Measurements from ENCODE around the gene USP13. TPM values are rescaled to one million over a fixed set of nuclear protein-coding genes. Genes with fewer than 3 reads are reported as not detected.

USP13 gene
- total RNA-seq, 4 donors from 2014 or later: 9.6 to 37.5 (median 17.2) TPM

- DNase-seq (ENCODE audit: low spot score) (no peak), ATAC-seq (ENCODE audit: low FRiP score) (no peak)
- TF ChIP-seq CTCF (IDR thresholded peaks at IDR 0.05): no peak
Observed at GRCh38 chr3:179765396-179765795, 112.6 kb downstream of the USP13 start.

GRCh38 chr3:179766416-179767133 is 113.7 kb downstream of the USP13 start:
- DNase-seq (ENCODE audit: low spot score): no peak
- no peak for TF ChIP-seq CTCF (IDR thresholded peaks at IDR 0.05)
- ATAC-seq (ENCODE audit: low FRiP score): no peak

GRCh38 chr3:179768080-179768479 is 115.2 kb downstream of the USP13 start:
- ATAC-seq (ENCODE audit: low FRiP score) (no peak), DNase-seq (ENCODE audit: low spot score) (no peak)
- no peak for TF ChIP-seq CTCF (IDR thresholded peaks at IDR 0.05)

GRCh38 chr3:179769411-179770247 is 116.8 kb downstream of the USP13 start:
- ATAC-seq (ENCODE audit: low FRiP score) (no peak), DNase-seq (ENCODE audit: low spot score) (no peak)

GRCh38 chr3:179771797-179772196 is 119.0 kb downstream of the USP13 start:
- no peak for TF ChIP-seq CTCF (IDR thresholded peaks at IDR 0.05)
- DNase-seq (ENCODE audit: low spot score) (no peak), ATAC-seq (ENCODE audit: low FRiP score) (no peak)

More at GRCh38 chr3:179769411-179770247, 116.8 kb downstream of the USP13 start:
- TF ChIP-seq CTCF (IDR thresholded peaks at IDR 0.05): no peak

GRCh38 chr3:179772297-179772696 is 119.5 kb downstream of the USP13 start:
- no peak for TF ChIP-seq CTCF (IDR thresholded peaks at IDR 0.05)
- DNase-seq (ENCODE audit: low spot score) (no peak), ATAC-seq (ENCODE audit: low FRiP score) (no peak)
